GM18526 (cell line): ENCODE measurements around the gene KDM8.

ENCODE experiments used
- POLR2A ChIP-seq: IDR thresholded peaks from 3 replicates; pipeline ENCODE4 v1.6.1; 2011; ENCODE audit not compliant: insufficient read length; ENCODE audit errors: extremely low read depth

The KDM8 gene

DNA sequence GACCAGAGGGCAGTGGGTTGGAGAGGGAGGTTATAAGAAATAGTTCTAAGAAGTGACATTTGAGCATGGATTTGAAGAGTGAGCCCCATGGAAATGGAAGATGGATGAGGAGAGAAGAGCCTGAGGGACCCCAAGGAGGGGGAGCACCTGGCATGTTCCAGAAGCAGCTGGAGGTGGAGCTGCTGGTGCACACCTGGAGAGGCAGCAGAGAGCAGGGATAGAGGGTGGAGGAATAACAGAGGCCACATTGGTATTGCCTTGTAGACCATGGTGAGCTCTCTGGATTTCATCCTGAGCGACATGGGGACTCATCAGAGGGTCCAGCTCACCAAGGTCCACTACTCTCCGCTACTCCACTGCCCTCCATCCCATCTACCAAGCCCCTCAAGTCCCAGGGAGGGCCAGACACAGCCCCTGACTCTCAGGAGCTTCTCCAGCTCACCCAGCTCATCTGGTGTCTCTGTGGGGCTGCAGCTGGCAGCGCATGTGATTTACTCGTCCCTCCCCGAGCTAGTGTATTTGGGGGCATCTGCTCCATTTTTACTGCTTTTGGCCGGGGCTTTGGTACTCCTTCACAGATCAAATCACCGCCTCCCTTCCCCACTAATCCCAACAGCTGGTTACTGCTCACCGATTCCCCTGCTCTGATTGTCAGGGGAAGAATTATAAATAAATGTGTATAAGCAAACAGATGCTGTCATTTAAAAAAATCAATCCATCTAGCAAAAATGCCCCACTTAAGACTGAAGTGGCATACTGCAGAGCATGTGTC is 22.1 kb upstream of the KDM8 start:
- no peak for TF ChIP-seq POLR2A

DNA sequence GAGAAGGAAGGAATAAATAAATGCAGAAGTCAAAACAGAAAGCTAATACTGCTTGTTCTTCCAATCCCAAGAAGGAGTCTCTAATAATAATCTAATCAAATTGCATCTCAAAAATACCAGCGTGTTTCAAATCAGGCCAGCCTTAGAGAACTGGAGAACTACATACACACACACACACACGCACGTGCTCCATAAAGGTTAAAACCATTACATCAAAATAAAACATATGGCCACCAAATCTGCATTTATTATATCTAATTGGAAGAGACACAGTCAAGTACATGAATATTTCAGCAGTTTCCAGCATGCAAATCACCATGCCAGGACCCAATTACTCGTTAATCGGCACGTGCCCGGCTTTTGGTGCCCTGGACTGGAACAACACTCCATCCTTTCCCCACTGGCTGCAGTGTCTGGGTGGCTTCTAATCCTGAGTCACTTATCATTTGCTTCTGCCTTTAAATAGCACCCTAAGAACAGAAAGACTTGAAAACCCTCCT is 20.4 kb upstream of the KDM8 start:
- no peak for TF ChIP-seq POLR2A

DNA sequence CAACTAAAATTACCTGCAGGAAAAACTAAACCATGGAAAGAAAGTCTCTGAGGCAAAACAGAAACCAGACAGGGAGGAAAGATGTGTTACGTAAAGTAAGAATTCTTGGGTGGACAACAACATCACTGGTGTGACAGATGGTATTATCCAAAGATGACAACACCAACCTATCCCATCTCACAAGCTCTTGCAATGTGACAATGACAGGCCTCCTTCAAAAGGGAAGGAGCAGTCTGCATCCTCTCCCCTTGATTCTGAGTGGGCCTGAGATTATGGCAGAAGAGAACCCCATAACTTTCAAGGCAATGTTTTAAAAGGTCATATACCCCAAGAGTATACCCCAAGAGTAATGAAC is 17.6 kb upstream of the KDM8 start:
- TF ChIP-seq POLR2A, result no peak

DNA sequence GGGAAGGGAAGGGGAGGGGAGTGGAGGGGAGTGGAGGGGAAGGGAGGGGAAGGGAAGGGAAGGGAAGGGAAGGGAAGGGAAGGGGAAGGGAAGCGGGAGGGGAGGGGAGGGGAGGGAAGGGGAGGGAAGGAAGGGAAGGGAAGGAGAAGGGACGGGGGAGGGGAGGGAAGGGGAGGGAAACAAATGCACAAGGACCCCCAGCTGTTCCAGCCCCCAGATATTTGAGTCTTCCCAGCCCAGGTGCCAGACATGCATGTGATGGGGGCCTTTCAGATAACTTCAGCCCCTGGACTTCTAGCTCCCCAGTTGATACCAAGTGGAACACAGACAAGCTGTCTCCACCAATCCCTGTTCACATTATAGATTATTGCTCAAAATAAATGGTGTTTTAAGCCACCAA is 14.7 kb upstream of the KDM8 start:
- no peak for TF ChIP-seq POLR2A

DNA sequence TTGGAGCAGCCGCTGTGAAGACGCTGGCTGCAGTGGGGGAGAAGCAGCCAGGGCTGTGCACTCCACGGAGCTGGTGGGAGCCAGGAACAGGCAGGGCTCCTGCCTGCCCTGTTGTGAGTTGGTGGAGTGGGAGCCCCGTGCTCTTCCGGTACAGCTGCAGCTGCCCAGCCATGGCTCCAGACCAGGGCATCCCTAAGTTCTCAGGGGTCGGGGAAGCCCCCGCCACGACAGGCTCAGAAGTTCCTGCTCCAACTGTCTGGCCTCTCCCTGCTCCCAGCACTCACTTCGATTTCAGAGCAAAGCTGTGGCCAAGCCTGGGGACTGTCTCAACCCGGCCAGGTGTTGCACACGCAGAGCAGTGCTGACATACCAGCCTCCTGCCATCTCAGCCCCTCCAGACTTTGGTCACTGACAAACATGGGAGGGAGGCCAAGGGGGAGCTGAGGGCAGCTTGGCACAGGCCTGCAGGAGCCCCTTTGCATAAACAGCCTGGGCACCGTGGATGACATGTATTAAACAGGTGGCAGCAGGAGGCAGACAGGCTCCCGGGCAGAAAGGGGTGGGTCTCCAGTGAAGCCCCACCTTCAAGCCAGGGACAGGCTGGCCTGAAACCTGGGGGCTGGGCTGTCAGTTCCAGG is 13.9 kb upstream of the KDM8 start:
- TF ChIP-seq POLR2A, result no peak

DNA sequence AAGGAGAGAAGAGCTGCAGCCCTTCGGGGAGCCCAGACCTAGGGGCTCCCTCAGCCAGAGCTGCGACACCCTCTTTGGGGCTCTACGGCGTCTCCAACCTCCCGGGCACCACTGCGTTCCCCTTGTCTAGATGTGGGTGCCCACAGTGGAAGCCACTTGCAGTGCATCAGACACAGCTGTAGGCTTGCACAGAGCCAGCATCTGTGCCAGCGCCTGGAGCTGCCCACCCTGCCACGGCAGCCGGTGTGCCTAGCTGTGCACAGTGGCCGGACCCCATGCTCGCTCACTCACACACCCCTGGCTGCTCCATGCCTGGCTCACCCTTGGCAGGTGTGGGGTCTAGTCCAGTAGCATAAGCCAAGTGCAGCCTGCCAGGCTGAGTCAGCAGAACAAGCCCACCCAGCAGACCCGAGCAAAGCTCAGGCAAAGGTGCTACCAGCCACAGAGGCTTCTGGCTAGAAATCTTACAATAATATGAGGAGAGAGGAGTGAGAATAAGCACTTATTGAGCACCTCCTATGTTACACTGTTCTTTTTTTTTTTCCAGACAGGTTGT is 12.9 kb upstream of the KDM8 start:
- no peak for TF ChIP-seq POLR2A

DNA sequence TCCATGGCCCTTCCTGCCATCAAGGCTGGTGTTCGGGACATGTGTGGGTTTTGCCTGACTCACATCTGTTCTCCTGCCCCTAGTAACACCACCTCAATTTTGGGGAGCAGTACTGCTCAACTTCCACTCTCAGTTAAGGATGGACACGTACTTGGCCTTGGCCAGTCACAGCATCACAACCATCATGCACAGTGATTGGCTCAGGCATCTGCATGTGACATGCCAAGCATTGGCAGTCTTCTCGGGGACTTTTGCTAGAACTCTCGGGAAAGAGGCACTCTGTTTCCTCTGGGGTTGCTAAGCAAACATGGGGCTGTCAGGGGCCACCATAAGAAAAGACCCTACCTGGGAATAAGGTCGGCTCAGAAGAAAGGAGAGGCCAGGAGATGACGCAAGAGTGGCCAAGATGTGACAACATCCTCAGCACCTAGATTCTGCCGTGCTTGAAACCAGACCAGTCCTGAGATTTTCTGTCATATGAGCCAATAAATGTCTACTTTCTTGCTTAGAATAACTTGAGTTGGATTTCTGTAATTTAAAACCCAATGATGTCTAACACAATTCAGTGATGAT is 11.9 kb upstream of the KDM8 start:
- no peak for TF ChIP-seq POLR2A

DNA sequence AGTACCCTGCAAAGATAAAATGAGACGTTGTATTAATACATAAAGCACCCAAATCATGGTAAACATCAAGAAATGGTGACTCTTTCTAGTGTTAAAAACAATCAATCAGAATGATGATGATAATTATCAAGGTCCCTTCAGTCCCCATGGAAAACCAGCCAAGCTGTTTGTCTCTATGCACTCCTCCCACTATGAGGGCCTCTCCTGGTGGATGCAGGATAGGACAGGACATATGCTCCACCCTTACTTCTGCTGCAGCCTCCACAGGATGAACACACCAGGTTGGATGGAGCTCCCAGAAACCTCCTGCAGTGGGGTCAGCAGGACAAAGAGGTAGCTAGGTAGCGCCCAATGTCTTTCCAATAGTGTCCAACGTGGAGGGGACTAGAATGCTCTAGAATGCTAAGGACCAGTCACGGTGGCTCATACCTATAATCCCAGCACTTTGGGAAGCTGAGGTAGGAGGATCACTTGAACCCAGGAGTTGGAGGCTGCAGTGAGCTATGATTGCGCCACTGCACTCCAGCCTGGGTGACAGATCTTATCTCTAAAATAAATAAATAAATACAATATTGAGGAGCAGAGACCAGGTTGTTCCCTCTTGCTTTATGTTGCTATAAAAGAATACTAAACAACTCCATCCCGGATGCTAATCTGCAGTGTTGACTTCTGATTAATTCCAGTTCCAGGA is 9.9 kb upstream of the KDM8 start:
- TF ChIP-seq POLR2A, result no peak

DNA sequence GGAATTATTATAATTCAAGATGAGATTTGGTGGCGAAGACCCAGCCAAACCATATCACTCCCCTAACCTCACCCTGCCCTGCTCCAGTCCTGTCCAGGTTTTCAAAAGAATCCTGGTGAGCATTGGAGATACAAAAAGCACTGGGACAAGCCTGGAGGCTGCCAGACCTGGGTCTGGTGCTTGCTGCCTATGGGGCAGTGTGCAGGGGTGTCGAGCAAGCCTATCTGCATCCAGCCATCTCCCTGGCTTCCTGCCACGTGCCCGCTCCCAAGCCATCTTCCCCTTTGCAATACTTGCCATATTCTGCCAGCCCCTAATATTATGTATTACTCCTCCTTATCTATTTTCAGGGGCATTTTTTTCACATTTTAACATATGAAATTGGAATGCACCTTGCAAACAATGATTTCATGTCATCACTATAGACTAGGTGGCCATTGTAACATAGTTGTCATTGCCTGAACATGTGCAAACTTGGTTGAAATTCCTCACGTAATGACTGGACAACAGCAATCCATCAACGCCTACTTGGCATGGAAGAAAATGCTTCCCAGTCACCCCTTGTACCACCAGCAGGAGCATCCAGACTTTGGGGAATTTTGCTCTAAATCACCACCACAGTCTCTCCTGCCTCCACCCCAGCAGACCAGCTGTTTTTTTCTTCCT is 8.1 kb upstream of the KDM8 start:
- TF ChIP-seq POLR2A, result no peak

DNA sequence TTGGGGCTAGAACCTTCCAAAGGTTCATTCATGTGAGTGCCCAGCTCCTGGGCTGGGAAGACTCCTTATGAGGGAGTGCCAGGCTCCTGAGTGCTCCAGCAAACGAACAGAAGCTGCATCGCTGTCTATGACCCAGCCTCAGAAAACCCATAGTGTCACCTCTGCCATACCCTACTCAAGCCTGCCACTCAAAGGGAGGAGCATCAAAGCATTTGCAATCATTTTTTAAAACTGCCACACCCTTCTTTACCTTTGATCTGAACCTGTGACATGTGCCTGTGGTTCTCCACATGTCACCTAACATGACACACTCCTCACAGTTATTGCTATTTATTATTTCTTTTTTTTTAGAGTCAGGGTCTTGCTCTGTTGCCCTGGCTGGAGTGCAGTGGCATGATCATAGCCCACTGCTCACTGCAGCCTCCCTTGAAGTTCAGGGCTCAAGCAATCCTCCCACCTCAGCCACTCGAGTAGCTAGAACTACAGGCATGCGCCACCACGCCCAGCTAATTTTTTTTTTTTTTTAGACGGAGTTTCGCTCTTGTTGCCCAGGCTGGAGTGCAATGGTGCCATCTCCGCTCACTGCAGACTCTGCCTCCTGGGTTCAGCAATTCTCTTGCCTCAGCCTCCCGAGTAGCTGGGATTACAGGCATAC is 7.3 kb upstream of the KDM8 start:
- TF ChIP-seq POLR2A, result no peak

DNA sequence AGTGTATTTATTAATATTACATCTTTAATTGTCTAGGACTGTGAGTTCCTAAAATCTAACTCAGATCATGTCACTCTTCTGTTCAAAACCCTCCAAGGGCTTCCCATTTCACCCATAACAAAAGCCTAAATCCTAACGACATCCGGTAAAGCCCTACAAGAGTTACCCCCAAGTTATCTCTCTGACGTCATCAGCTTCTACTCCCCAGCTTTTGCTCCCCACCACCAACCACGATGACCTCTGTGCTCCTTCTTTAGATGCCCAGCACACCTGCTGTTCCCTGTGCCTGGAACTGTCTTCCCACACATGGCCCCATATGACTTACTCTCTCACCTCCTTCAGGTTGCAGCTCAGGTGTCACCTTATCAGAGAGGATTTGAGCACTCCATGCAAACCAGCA is 6.3 kb upstream of the KDM8 start:
- no peak for TF ChIP-seq POLR2A

DNA sequence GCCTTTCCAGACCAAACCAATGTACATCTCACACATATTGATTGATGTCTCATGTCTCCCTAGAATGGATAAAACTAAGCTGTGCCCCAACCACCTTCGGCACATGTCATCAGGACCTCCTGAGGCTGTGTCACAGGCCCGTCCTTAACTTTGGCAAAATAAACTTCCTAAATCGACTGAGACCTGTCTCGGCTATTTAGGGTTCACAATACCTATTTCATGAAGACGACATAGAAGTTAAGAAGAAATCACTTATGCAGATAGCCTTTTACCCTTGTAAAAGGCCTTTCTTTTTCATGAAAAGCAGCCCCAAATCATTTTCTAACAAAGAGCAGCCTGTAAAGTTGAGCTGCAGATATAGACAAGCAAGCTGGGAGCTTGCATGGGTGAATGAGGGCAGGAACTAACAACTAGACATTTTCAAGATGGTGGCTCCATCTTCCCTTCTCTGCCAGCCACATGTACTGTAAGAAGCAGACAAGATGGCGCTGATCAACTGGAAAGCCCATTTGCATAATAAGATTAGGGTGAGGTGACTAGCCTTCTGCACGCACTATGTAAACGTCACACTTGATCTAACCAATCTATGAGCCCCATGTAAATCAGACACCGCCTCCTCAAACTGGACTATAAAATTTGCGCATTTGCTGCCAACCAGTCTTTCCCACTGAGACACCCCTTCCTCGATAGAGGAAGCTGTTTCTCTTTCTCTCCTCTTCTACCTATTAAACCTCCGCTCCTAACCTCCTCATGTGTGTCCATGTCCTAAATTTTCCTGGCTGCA is 4.7 kb upstream of the KDM8 start:
- TF ChIP-seq POLR2A, result no peak

DNA sequence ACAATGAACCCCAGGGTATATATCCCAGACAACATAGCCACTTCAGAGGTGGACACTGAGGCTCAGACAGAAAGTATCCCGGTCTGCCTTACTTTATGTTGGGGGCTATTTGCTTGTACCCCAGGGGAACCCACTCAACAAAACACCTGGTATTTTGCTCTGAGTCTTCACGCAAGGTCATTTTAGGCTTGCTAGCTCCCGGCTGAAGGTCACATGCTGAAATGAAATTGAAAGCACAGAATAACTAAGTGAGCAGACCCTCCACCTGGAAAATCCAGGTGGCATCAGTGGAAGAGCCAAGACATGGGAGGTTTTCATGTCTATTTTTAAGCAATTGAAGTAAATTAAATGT is 4.1 kb upstream of the KDM8 start:
- TF ChIP-seq POLR2A, result no peak

DNA sequence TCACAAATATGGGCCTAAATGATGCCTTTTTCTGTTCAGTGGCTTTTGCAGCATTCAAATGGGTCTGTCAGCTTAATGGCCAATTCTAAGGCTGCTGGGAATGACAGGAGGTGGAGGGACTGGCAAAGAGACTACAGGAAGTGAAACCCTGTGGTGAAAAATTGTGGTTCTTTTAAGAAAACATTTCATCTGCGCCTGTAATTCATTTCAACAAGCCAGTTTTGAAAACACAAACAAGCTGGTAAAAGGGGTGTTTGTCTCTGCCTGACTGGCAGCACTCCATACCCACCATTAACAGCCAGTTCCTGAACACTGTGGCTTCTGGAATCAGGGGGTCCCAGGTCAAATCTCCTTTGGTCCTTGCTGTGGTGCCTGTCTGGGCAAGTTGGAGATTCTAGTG is 3.6 kb upstream of the KDM8 start:
- no peak for TF ChIP-seq POLR2A
